Prostate gland (tissue), 2 donors: ENCODE data around the gene NEBL.

ENCODE experiments used
- POLR2A ChIP-seq: fragments of 450-650 bp; IDR thresholded peaks from one replicate; pipeline ENCODE4 v1.6.1; 2016; ENCODE audit warnings: antibody characterized with exemption, mild to moderate bottlenecking
- POLR2AphosphoS5 ChIP-seq: sonication (generic); formaldehyde crosslinking; IDR thresholded peaks from one replicate; pipeline ENCODE4 v1.6.1; 2017; ENCODE audit warnings: antibody characterized with exemption
- TF ChIP-seq, protein P1 (sequence below), 4 experiments: fragments of 200-600 bp in 2 of 4; fragments of 450-650 bp in 2 of 4; sonication (generic) in 2 of 4; IDR thresholded peaks; 1 replicate in 3 of 4; 2 replicates in 1 of 4; pipeline ENCODE4 v1.5.1; 2016 to 2019; ENCODE audit warnings: antibody characterized with exemption in 4 of 4, mild to moderate bottlenecking in 2 of 4, moderate library complexity in 2 of 4

DNA sequence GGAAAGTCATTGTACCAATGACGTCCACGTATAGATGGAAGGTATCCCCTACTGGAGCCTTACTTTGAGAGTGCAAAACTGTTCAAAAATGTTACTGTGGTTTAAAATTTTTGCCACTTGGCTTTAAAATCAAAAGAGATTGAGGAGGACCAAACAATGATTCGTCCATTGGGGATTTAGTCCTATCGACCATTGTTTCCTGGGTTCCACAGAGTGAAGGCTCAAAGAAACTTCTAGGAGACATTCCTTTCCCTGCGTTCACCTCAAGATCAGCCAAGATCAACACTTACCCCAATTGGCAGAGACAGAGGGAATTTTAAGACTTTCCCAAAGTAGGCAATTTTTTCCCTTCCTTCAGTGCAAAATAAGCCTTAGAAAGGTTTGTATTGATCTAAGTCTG lies 152.3 kb downstream of the NEBL start:
- TF ChIP-seq, protein P1, sequence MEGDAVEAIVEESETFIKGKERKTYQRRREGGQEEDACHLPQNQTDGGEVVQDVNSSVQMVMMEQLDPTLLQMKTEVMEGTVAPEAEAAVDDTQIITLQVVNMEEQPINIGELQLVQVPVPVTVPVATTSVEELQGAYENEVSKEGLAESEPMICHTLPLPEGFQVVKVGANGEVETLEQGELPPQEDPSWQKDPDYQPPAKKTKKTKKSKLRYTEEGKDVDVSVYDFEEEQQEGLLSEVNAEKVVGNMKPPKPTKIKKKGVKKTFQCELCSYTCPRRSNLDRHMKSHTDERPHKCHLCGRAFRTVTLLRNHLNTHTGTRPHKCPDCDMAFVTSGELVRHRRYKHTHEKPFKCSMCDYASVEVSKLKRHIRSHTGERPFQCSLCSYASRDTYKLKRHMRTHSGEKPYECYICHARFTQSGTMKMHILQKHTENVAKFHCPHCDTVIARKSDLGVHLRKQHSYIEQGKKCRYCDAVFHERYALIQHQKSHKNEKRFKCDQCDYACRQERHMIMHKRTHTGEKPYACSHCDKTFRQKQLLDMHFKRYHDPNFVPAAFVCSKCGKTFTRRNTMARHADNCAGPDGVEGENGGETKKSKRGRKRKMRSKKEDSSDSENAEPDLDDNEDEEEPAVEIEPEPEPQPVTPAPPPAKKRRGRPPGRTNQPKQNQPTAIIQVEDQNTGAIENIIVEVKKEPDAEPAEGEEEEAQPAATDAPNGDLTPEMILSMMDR (IDR thresholded peaks at IDR 0.05): no peak
- TF ChIP-seq POLR2AphosphoS5 (no peak), POLR2A (no peak)
